GM19023 (cell line): ENCODE results near the gene TP53I13.

Source experiments
- ATAC-seq: cut with Tn5 transposase; IDR thresholded peaks from one replicate; pipeline ENCODE4 v1.9.1; 2021; ENCODE audit warnings: mild to moderate bottlenecking, moderate library complexity; ENCODE audit not compliant: unreplicated experiment

The TP53I13 gene

GRCh38 chr17:29592850-29593551 is 24.5 kb downstream of the TP53I13 start, which contains the start of gene ANKRD13B:
Gene ANKRD13B (plus strand): TSS chr17:29593132. CDS start chr17:29593622, 490 bp downstream.
- ATAC-seq, result no peak

GRCh38 chr17:29593591-29594518 is 25.4 kb downstream of the TP53I13 start:
- ATAC-seq, result no peak

- ATAC-seq, result no peak
These were observed 26.1 kb downstream of the TP53I13 start for GRCh38 chr17:29594519-29595090.

- no peak for ATAC-seq
These were observed 26.8 kb downstream of the TP53I13 start for GRCh38 chr17:29595107-29595942.

GRCh38 chr17:29595943-29596774 is 27.7 kb downstream of the TP53I13 start:
- ATAC-seq, result no peak

- no peak for ATAC-seq
These were observed 28.3 kb downstream of the TP53I13 start for GRCh38 chr17:29596811-29597210.

- ATAC-seq, result no peak
These were observed 29.1 kb downstream of the TP53I13 start for GRCh38 chr17:29597361-29598172.

- no peak for ATAC-seq
These were observed 34.7 kb downstream of the TP53I13 start for GRCh38 chr17:29603109-29603674.

GRCh38 chr17:29607557-29608195 is 39.2 kb downstream of the TP53I13 start:
- no peak for ATAC-seq

GRCh38 chr17:29608986-29609385 is 40.5 kb downstream of the TP53I13 start:
- ATAC-seq, result no peak

GRCh38 chr17:29610395-29610794 is 41.9 kb downstream of the TP53I13 start:
- no peak for ATAC-seq

GRCh38 chr17:29611351-29612093 is 43.0 kb downstream of the TP53I13 start:
- ATAC-seq, result no peak

- ATAC-seq, result no peak
These were observed 43.5 kb downstream of the TP53I13 start for GRCh38 chr17:29612094-29612403.

- ATAC-seq, result no peak
These were observed 44.1 kb downstream of the TP53I13 start for GRCh38 chr17:29612404-29613280.

- ATAC-seq, result no peak
These were observed 44.9 kb downstream of the TP53I13 start for GRCh38 chr17:29613352-29613837.

GRCh38 chr17:29613856-29614255 is 45.4 kb downstream of the TP53I13 start:
- no peak for ATAC-seq
